H1 (cell line): Measurements from ENCODE around the gene MYH9. TPM values are rescaled to one million over a fixed set of nuclear protein-coding genes. Genes with fewer than 3 reads are reported as not detected.

Experiments
- CTCF ChIA-PET: fragments of 300-600 bp; sonication (Branson Sonifier 250); formaldehyde crosslinking; loops from one replicate; lab custom pipeline; 2021; ENCODE audit not compliant: partially characterized antibody; lab: Charles Lee
- POLR2A ChIA-PET: fragments of 300-600 bp; sonication (Branson Sonifier 250); formaldehyde crosslinking; loops from one replicate; lab custom pipeline; 2021; ENCODE audit warnings: inconsistent platforms; ENCODE audit not compliant: partially characterized antibody; lab: Charles Lee
- DNase-seq, 2 experiments: peaks; one replicate each; pipeline versions ENCODE4 v3.0.0 to v3.0.0-alpha.2; 2010 to 2022; ENCODE audit warnings: low spot score in 2 of 2, low read depth in 1 of 2, mixed read lengths in 1 of 2
- FAIRE-seq: peaks from 2 replicates; lab custom pipeline; 2011; peaks lifted over from hg19 to GRCh38; lab: Jason Lieb, UNC
- H2AFZ ChIP-seq: 2 replicates; pipeline ENCODE4 v1.8.1; 2012; ENCODE audit warnings: low read length, inconsistent platforms
- H2AK5ac ChIP-seq: 2 replicates; pipeline ENCODE4 v1.6.1; 2013; ENCODE audit warnings: low read depth, low read length
- H2BK120ac ChIP-seq: replicated peaks from 2 replicates; pipeline ENCODE3; 2013; ENCODE audit warnings: low read depth, low read length, inconsistent platforms
- H2BK12ac ChIP-seq: 2 replicates; pipeline ENCODE4 v1.6.1; 2013; ENCODE audit warnings: low read depth, low read length
- H2BK15ac ChIP-seq: 2 replicates; pipeline ENCODE4 v1.6.1; 2013; ENCODE audit warnings: low read length
- H2BK20ac ChIP-seq: 2 replicates; pipeline ENCODE4 v1.6.1; 2013; ENCODE audit warnings: low read length
- H2BK5ac ChIP-seq: 2 replicates; pipeline ENCODE4 v1.6.1; 2013; ENCODE audit warnings: low read depth, low read length
- H3K14ac ChIP-seq: 2 replicates; pipeline ENCODE4 v1.6.1; 2013; ENCODE audit warnings: inconsistent platforms; ENCODE audit not compliant: insufficient read length
- H3K18ac ChIP-seq: 2 replicates; pipeline ENCODE4 v1.6.1; 2013; ENCODE audit warnings: low read length; ENCODE audit errors: extremely low read depth
- H3K23ac ChIP-seq: 2 replicates; pipeline ENCODE4 v1.6.1; 2013; ENCODE audit warnings: inconsistent platforms; ENCODE audit not compliant: insufficient read length
- H3K23me2 ChIP-seq: 2 replicates; pipeline ENCODE4 v1.6.1; 2013; ENCODE audit warnings: low read depth, low read length
- H3K27ac ChIP-seq: 2 replicates; pipeline ENCODE4 v1.6.1; 2011; ENCODE audit warnings: low read depth, low read length, inconsistent platforms
- H3K27me3 ChIP-seq, 4 experiments: replicated peaks in 1 of 4; 1 replicate in 1 of 4; 2 replicates in 3 of 4; pipeline versions ENCODE4 v1.6.1 to v1.8.1; 2011 to 2013; ENCODE audit warnings: low read length in 3 of 4, mild to moderate bottlenecking in 3 of 4, inconsistent platforms in 2 of 4, mixed read lengths in 2 of 4, moderate library complexity in 1 of 4; ENCODE audit not compliant: control insufficient read depth in 3 of 4, insufficient read depth in 3 of 4; ENCODE audit errors: extremely low read depth in 1 of 4
- H3K36me3 ChIP-seq, 4 experiments: 2 replicates each; pipeline versions ENCODE4 v1.6.1 to v1.8.1; 2011 to 2013; ENCODE audit warnings: mild to moderate bottlenecking in 4 of 4, low read length in 3 of 4, moderate library complexity in 2 of 4, control low read depth in 1 of 4, inconsistent platforms in 1 of 4; ENCODE audit not compliant: insufficient read depth in 4 of 4, control insufficient read depth in 2 of 4
- H3K4ac ChIP-seq: replicated peaks from 2 replicates; pipeline ENCODE3; 2013; ENCODE audit warnings: low read length, low read depth, mixed read lengths, inconsistent platforms; ENCODE audit not compliant: insufficient read length
- H3K4me1 ChIP-seq, 4 experiments: replicated peaks in 1 of 4; 1 replicate in 1 of 4; 2 replicates in 3 of 4; pipeline versions ENCODE4 v1.6.1 to v1.8.1; 2011 to 2013; ENCODE audit warnings: low read length in 3 of 4, inconsistent platforms in 2 of 4, mixed read lengths in 1 of 4; ENCODE audit not compliant: insufficient read depth in 4 of 4, control insufficient read depth in 3 of 4
- H3K4me2 ChIP-seq, 2 experiments: 2 replicates each; pipeline versions ENCODE4 v1.6.1 to v1.8.1; 2011 to 2013; ENCODE audit warnings: low read depth in 2 of 2, low read length in 2 of 2, control low read depth in 1 of 2, inconsistent platforms in 1 of 2, mild to moderate bottlenecking in 1 of 2; ENCODE audit not compliant: insufficient read depth in 1 of 2
- H3K4me3 ChIP-seq, 4 experiments: fragments of 200-600, 300-600 bp in 1 of 4; sonication (generic), shearing (Covaris generic), sonication (Bioruptor Twin) in 1 of 4; 2 replicates each; pipeline versions ENCODE4 v1.5.1 to v1.8.1; 2011 to 2016; ENCODE audit warnings: low read length in 4 of 4, low read depth in 3 of 4, control low read depth in 2 of 4, inconsistent platforms in 2 of 4, mild to moderate bottlenecking in 2 of 4, mixed read lengths in 1 of 4, moderate library complexity in 1 of 4; ENCODE audit not compliant: insufficient read depth in 2 of 4; ENCODE audit errors: extremely low read depth in 1 of 4
- H3K56ac ChIP-seq: replicated peaks from 2 replicates; pipeline ENCODE3; 2013; ENCODE audit warnings: low read depth, mild to moderate bottlenecking, mixed read lengths, low read length, inconsistent platforms; ENCODE audit not compliant: insufficient read length
- H3K79me1 ChIP-seq: 2 replicates; pipeline ENCODE4 v1.6.1; 2013; ENCODE audit warnings: low read depth, low read length, control low read depth
- H3K79me2 ChIP-seq, 2 experiments: 2 replicates each; pipeline versions ENCODE4 v1.6.1 to v1.8.1; 2012 to 2013; ENCODE audit warnings: low read length in 2 of 2, mild to moderate bottlenecking in 2 of 2, inconsistent platforms in 1 of 2; ENCODE audit not compliant: insufficient read depth in 2 of 2, control insufficient read depth in 1 of 2
- H3K9ac ChIP-seq, 4 experiments: replicated peaks in 1 of 4; 1 replicate in 1 of 4; 2 replicates in 3 of 4; pipeline versions ENCODE4 v1.6.1 to v1.8.1; 2011 to 2013; ENCODE audit warnings: low read depth in 3 of 4, low read length in 3 of 4, control low read depth in 2 of 4, mild to moderate bottlenecking in 2 of 4, moderate library complexity in 2 of 4, inconsistent platforms in 1 of 4; ENCODE audit errors: extremely low read depth in 1 of 4
- H3K9me3 ChIP-seq, 2 experiments: 2 replicates each; pipeline versions ENCODE4 v1.6.1 to v1.8.1; 2012 to 2013; ENCODE audit warnings: mild to moderate bottlenecking in 2 of 2, moderate library complexity in 2 of 2, control low read depth in 1 of 2, inconsistent platforms in 1 of 2, low read depth in 1 of 2, low read length in 1 of 2, mixed read lengths in 1 of 2; ENCODE audit not compliant: insufficient read depth in 2 of 2
- H4K20me1 ChIP-seq, 2 experiments: replicated peaks in 1 of 2; 2 replicates each; pipeline versions ENCODE3 to v1.8.1; 2011 to 2013; ENCODE audit warnings: inconsistent platforms in 2 of 2, low read length in 2 of 2, mild to moderate bottlenecking in 1 of 2; ENCODE audit not compliant: insufficient read depth in 2 of 2, control insufficient read depth in 1 of 2
- H4K5ac ChIP-seq: 2 replicates; pipeline ENCODE4 v1.6.1; 2013; ENCODE audit warnings: low read length, low read depth, mixed read lengths, inconsistent platforms; ENCODE audit not compliant: insufficient read length
- H4K8ac ChIP-seq: 2 replicates; pipeline ENCODE4 v1.8.0; 2013; ENCODE audit warnings: mild to moderate bottlenecking, moderate library complexity, low read length, inconsistent platforms; ENCODE audit not compliant: insufficient read depth; ENCODE audit errors: extremely low read depth
- H4K91ac ChIP-seq: replicated peaks from 2 replicates; pipeline ENCODE3; 2013; ENCODE audit warnings: low read length, mixed read lengths, inconsistent platforms; ENCODE audit not compliant: insufficient read length
- POLR2A ChIP-seq, 2 experiments: IDR thresholded peaks; 1 replicate in 1 of 2; 2 replicates in 1 of 2; pipeline ENCODE4 v1.6.1; 2011; ENCODE audit warnings: low read depth in 2 of 2, low read length in 2 of 2, mild to moderate bottlenecking in 2 of 2; ENCODE audit errors: control extremely low read depth in 1 of 2
- SIN3A ChIP-seq, 2 experiments: IDR thresholded peaks in 1 of 2; conservative IDR thresholded peaks in 1 of 2; 2 replicates each; pipeline ENCODE4 v1.6.1; 2011 to 2012; ENCODE audit warnings: low read length in 2 of 2, improper control_type of control experiment in 1 of 2, low read depth in 1 of 2, mild to moderate bottlenecking in 1 of 2
- WGBS, 2 experiments: shearing (Covaris generic) in 1 of 2; methylation state at CpG; one replicate each; pipeline versions ENCODE4 v1.1.6 to v1.1.7; 2013 to 2015; ENCODE audit warnings: low lambda C conversion rate in 2 of 2, mixed read lengths in 2 of 2, inconsistent platforms in 1 of 2, low coverage in 1 of 2, missing lambda C conversion rate in 1 of 2; ENCODE audit not compliant: insufficient replicate concordance in 2 of 2, insufficient coverage in 1 of 2, insufficient read length in 1 of 2; ENCODE audit errors: extremely low coverage in 1 of 2, missing lambda C conversion rate in 1 of 2; 5-methylcytosine and 5-hydroxymethylcytosine counted together
- polyA plus RNA-seq, 7 experiments: library from polyadenylated mRNA; depleted of rRNA in 3 of 7; stranded (reverse) in 5 of 7; unstranded in 2 of 7; fragments of >200 nt in 5 of 7; fragments of 200-250 nt in 2 of 7; gene quantifications; 1 replicate in 5 of 7; 2 replicates in 1 of 7; 4 replicates in 1 of 7; pipeline versions ENCODE4 v1.2.1 to v1.2.3, GENCODE V29; 2011 to 2013; ENCODE audit warnings: missing spikeins in 2 of 7, mixed read lengths in 2 of 7
- total RNA-seq: library from RNA; stranded (reverse); fragmentation: NEBNext Ultra II Directional; extraction: Animal tissue kit (Norgen Biotek cat#: 25700); gene quantifications from 2 replicates; pipeline ENCODE4 v1.2.1, GENCODE V29; 2021

The MYH9 gene
- total and polyA plus RNA-seq, 2 of the 8 experiments (the other 6 are each of a cell fraction or from before 2014, with no cell fraction given): 24.9 to 322 TPM

DNA sequence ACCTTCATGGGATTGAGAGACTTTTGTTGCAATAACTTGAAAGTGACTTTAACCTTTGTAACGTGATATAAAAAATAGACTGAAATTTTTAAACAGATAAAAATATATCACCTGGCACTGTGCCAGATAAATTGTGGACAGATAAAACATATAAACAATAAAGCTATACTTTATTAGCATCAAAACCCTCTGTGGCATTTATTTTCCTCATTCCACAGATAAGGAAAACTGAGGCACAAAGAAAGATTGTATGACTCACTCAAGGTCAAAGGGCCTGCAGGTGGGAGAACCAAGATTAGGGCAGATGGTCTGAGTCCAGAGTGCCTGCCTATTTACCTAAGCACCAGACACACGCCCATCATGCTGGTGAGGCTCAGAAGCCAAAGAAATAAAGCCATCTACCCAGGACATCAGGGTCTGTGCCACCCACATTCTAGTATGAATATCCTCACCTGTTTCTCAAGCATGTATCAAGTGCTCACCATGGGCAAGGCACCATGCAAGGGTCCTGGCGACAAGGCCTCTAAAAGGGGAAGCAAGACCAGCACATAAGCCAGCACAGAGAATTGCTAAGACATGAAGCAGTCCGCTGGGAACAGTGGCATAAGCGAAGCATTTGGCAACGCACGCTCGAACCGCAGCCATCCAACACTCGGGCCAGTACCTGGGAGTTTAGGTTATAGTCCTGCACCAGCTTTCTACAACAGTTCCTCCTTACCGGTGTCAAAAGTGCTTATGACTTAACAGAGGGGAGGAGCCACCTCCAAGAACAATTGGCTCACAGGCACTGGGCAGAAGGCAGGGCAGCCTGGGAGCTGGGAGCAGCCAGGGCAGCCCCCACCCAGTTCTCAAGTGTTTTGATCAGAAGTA lies 17.6 kb downstream of the MYH9 start:
- no peak overlapping the region for H4K5ac ChIP-seq
- H3K4me2 ChIP-seq: peak overlapping the region; percentile 35 to 65; a peak in 2 of 4 replicates
- no peak overlapping the region for H3K4me3 ChIP-seq
- H3K9ac ChIP-seq: peak overlapping the region in 1 of 4 experiments; percentile 22; a peak in 1 of 7 replicates
- H2BK120ac ChIP-seq: no peak overlapping the region
- no peak overlapping the region for H2AFZ ChIP-seq
- H3K4ac ChIP-seq: no peak overlapping the region
- peak overlapping the region; percentile 41 for H2AK5ac ChIP-seq
- DNase-seq (no peak), FAIRE-seq (no peak)
- H4K8ac ChIP-seq: 0 out of 2 replicates have a peak overlapping the region, but pooled peaks have one; percentile 1
- CTCF ChIA-PET: interaction anchor here (0.7 to 2.8 kb wide), 8 partner anchors 17 to 101 kb away, joined by 3 to 9 read pairs (median 4); no protein-coding TSS in a partner anchor
- H3K4me1 ChIP-seq: peaks cover 37 to 56% (median 51%) of the 10 kb centered on the region in 4 experiments
- POLR2A ChIA-PET: interaction anchor here (0.6 to 19.2 kb wide), 13 partner anchors 5 to 85 kb away, joined by 3 to 263 read pairs (median 4); partner anchors contain the start of gene MYH9
- H3K56ac ChIP-seq: no peak overlapping the region
- H3K9me3 ChIP-seq: no peaks in the 10 kb centered on the region
- H3K27me3 ChIP-seq: no peaks in the 10 kb centered on the region
- peaks cover 22% of the 10 kb centered on the region for H3K79me1 ChIP-seq
- H3K79me2 ChIP-seq: peaks cover 18 to 97% of the 10 kb centered on the region in 2 experiments
- no peak overlapping the region for H4K91ac ChIP-seq
- H2BK12ac ChIP-seq: peak overlapping the region; percentile 89
- peak overlapping the region; percentile 72 for H2BK5ac ChIP-seq
- H3K23ac ChIP-seq: no peak overlapping the region
- peak overlapping the region; percentile 77 for H3K27ac ChIP-seq
- H4K20me1 ChIP-seq: peaks cover 7 to 19% of the 10 kb centered on the region in 2 experiments
- H3K14ac ChIP-seq: no peak overlapping the region
- no peaks in the 10 kb centered on the region for H3K23me2 ChIP-seq
- TF ChIP-seq SIN3A (conservative IDR thresholded peaks at IDR 0.05 in 1 of 2, IDR thresholded peaks at IDR 0.05 in 1 of 2; ENCODE audit: low read depth in 1 of 2, low read length in 2 of 2) (no peak), POLR2A (IDR thresholded peaks at IDR 0.05; ENCODE audit: control extremely low read depth in 1 of 2, low read depth in 2 of 2, low read length in 2 of 2) (0 out of 3 replicates have a peak, but pooled peaks of 1 of the 2 experiments have one; percentile 35)
- WGBS, 2 experiments: 77% methylated on average over 11 of the region's 11 CpGs; no CpG with 5 or more reads in 1 of the 2 experiments
- H3K18ac ChIP-seq: peak overlapping the region; percentile 44
- no peaks in the 10 kb centered on the region for H3K36me3 ChIP-seq
- peak overlapping the region; percentile 46 for H2BK15ac ChIP-seq
- no peak overlapping the region for H2BK20ac ChIP-seq
